ENCODE data around the gene MAPK12.

DNA sequence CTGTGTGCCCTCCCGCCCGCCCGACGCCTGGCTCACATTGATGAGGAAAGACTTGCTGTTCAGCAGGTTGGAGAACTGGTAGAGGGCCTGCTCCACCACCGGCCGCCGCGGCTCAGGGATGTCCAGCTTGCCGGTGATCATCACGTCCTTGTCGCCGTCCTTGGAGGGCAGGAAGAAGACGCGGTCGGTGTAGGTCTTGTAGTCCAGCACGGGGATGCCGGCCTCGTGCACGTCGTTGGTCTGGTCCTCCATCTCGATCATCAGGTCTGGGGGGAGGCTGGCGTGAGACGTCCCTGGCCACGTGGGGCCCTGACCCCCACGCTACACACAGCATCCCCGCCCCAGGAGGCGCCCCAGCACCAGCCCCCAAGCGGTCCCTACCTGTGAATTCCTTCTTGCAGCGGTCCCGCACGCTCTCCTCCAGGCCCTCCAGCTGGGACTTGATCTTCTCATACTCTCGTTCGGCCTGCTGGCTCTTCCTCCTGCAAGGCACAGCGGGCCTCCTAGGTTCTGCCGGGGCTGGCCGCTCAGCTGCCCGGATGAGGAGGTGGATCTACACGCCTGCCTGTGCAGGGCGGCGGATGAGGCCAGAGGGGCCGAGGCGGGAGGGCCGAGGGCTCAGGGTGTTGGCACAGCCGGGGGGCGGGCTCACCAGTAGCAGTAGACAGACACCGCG, 19.4 kb upstream of the MAPK12 start:
- TF ChIP-seq, protein P1, sequence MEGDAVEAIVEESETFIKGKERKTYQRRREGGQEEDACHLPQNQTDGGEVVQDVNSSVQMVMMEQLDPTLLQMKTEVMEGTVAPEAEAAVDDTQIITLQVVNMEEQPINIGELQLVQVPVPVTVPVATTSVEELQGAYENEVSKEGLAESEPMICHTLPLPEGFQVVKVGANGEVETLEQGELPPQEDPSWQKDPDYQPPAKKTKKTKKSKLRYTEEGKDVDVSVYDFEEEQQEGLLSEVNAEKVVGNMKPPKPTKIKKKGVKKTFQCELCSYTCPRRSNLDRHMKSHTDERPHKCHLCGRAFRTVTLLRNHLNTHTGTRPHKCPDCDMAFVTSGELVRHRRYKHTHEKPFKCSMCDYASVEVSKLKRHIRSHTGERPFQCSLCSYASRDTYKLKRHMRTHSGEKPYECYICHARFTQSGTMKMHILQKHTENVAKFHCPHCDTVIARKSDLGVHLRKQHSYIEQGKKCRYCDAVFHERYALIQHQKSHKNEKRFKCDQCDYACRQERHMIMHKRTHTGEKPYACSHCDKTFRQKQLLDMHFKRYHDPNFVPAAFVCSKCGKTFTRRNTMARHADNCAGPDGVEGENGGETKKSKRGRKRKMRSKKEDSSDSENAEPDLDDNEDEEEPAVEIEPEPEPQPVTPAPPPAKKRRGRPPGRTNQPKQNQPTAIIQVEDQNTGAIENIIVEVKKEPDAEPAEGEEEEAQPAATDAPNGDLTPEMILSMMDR (conservative IDR thresholded peaks at IDR 0.05; ENCODE audit: low read length), result no peak
- TF ChIP-seq EZH2phosphoT487 (IDR thresholded peaks at IDR 0.05; ENCODE audit: borderline replicate concordance), result no peak
